B cell (primary cell): ENCODE measurements around the gene CNTN4. TPM values are rescaled to one million over a fixed set of nuclear protein-coding genes. Genes with fewer than 3 reads are reported as not detected.

Source experiments
- ATAC-seq: fragments of 200-7000 bp; cut with Tn5 transposase; one replicate; pipeline ENCODE4 v1.10.0; 2021; ENCODE audit warnings: low read depth, mild to moderate bottlenecking, moderate number of reproducible peaks, moderate library complexity
- CTCF ChIA-PET: fragments of 350-600 bp; sonication (Branson Sonifier 250); formaldehyde crosslinking; loops from one replicate; lab custom pipeline; 2021; ENCODE audit warnings: antibody characterized with exemption, inconsistent platforms; lab: Charles Lee
- POLR2A ChIA-PET: fragments of 350-600 bp; sonication (Branson Sonifier 250); formaldehyde crosslinking; loops from one replicate; lab custom pipeline; 2021; ENCODE audit warnings: antibody characterized with exemption; lab: Charles Lee
- DNase-seq: peaks from one replicate; pipeline ENCODE4 v3.0.0; 2013
- H2AFZ ChIP-seq: 2 replicates; pipeline ENCODE4 v1.6.1; 2012; ENCODE audit warnings: mild to moderate bottlenecking, low read depth, low read length; ENCODE audit not compliant: insufficient read depth, poor library complexity, severe bottlenecking
- H3K27ac ChIP-seq, 2 donors: 1 replicate in 1 of 2; 2 replicates in 1 of 2; pipeline ENCODE4 v1.5.1; 2012 to 2013; ENCODE audit warnings: low read length in 2 of 2, mild to moderate bottlenecking in 2 of 2, moderate library complexity in 1 of 2
- H3K27me3 ChIP-seq, 4 experiments: fragments of 200-600 bp in 1 of 4; sonication (generic) in 1 of 4; replicated peaks in 1 of 4; 1 replicate in 2 of 4; 2 replicates in 2 of 4; pipeline versions ENCODE4 v1.6.1 to v1.7.0; 2013 to 2016; ENCODE audit warnings: low read length in 3 of 4, mild to moderate bottlenecking in 2 of 4, mixed read lengths in 1 of 4, moderate library complexity in 1 of 4; ENCODE audit not compliant: insufficient read depth in 4 of 4, control insufficient read depth in 3 of 4; ENCODE audit errors: control extremely low read depth in 1 of 4
- H3K36me3 ChIP-seq, 2 experiments: replicated peaks in 1 of 2; 1 replicate in 1 of 2; 2 replicates in 1 of 2; pipeline versions ENCODE4 v1.6.1 to v1.7.1; 2013; ENCODE audit warnings: low read length in 1 of 2; ENCODE audit not compliant: insufficient read depth in 2 of 2, control insufficient read depth in 1 of 2; ENCODE audit errors: control extremely low read depth in 1 of 2, extremely low read depth in 1 of 2
- H3K4me1 ChIP-seq, 2 donors: fragments of 200-600 bp in 1 of 2; sonication (generic) in 1 of 2; 1 replicate in 1 of 2; 2 replicates in 1 of 2; pipeline versions ENCODE4 v1.5.1 to v1.6.1; 2013 to 2017; ENCODE audit warnings: low read length in 2 of 2; ENCODE audit not compliant: control insufficient read depth in 2 of 2, insufficient read depth in 2 of 2
- H3K4me2 ChIP-seq: replicated peaks from 2 replicates; pipeline ENCODE3; 2012; ENCODE audit warnings: mild to moderate bottlenecking, low read depth, low read length; ENCODE audit not compliant: poor library complexity, severe bottlenecking
- H3K4me3 ChIP-seq, 5 experiments: fragments of 200-600 bp in 1 of 5; sonication (generic) in 1 of 5; 1 replicate in 3 of 5; 2 replicates in 2 of 5; pipeline versions ENCODE4 v1.5.1 to v1.7.0; 2011 to 2016; ENCODE audit warnings: low read length in 4 of 5, mild to moderate bottlenecking in 4 of 5, low read depth in 2 of 5, control low read depth in 1 of 5, moderate library complexity in 1 of 5; ENCODE audit not compliant: insufficient read depth in 1 of 5; ENCODE audit errors: control extremely low read depth in 1 of 5, extremely low read depth in 1 of 5
- H3K79me2 ChIP-seq: fragments of 200-600 bp; sonication (generic); one replicate; pipeline ENCODE4 v1.6.0; 2016; ENCODE audit warnings: low read length; ENCODE audit not compliant: control insufficient read depth, insufficient read depth
- H3K9ac ChIP-seq: fragments of 200-600 bp; sonication (generic); 2 replicates; pipeline ENCODE4 v1.6.1; 2017; ENCODE audit warnings: mild to moderate bottlenecking, low read length, moderate library complexity
- H3K9me3 ChIP-seq, 3 donors: one replicate each; pipeline versions ENCODE4 v1.6.1 to v1.7.1; 2013; ENCODE audit warnings: low read length in 2 of 3; ENCODE audit not compliant: control insufficient read depth in 2 of 3, insufficient read depth in 1 of 3; ENCODE audit errors: control extremely low read depth in 1 of 3
- H4K20me1 ChIP-seq: 2 replicates; pipeline ENCODE4 v1.6.0; 2012; ENCODE audit warnings: mild to moderate bottlenecking, low read length; ENCODE audit not compliant: insufficient read depth, control insufficient read depth, poor library complexity, severe bottlenecking
- H3K27ac Mint-ChIP-seq: one replicate; pipeline ENCODE4 v1.8.0; 2021; ENCODE audit warnings: mixed read lengths
- H3K27me3 Mint-ChIP-seq: one replicate; pipeline ENCODE4 v1.8.0; 2021; ENCODE audit warnings: mixed read lengths
- H3K4me1 Mint-ChIP-seq: one replicate; pipeline ENCODE4 v1.8.0; 2021; ENCODE audit warnings: mixed read lengths
- H3K4me3 Mint-ChIP-seq: one replicate; pipeline ENCODE4 v1.8.0; 2021; ENCODE audit warnings: mixed read lengths
- H3K9me3 Mint-ChIP-seq: one replicate; pipeline ENCODE4 v1.8.0; 2022; ENCODE audit warnings: mixed read lengths; ENCODE audit not compliant: insufficient read depth
- EZH2 ChIP-seq: IDR thresholded peaks from 2 replicates; pipeline ENCODE4 v1.6.1; 2012; ENCODE audit warnings: borderline replicate concordance, low read depth, mild to moderate bottlenecking, moderate library complexity, low read length; ENCODE audit not compliant: insufficient read depth, poor library complexity, severe bottlenecking
- WGBS: methylation state at CpG from one replicate; pipeline ENCODE4 v1.1.5; 2013; ENCODE audit warnings: missing lambda C conversion rate; ENCODE audit not compliant: insufficient coverage; 5-methylcytosine and 5-hydroxymethylcytosine counted together
- intact Hi-C: fragments of 100-400 bp; cut with micrococcal nuclease; formaldehyde crosslinking; loops from one replicate; pipeline ENCODE4 v1.10.0; 2022
- polyA plus RNA-seq: library from polyadenylated mRNA; depleted of rRNA; stranded (reverse); fragments of >200 nt; gene quantifications from 2 replicates; pipeline ENCODE4 v1.2.3, GENCODE V29; 2012
- total RNA-seq, 2 donors: library from RNA; stranded (reverse); fragments of 120-200 nt in 1 of 2; gene quantifications; 1 replicate in 1 of 2; 2 replicates in 1 of 2; pipeline versions ENCODE4 v1.2.3 to v1.2.4, GENCODE V29; 2013 to 2022
- TF ChIP-seq, protein P1 (sequence below): fragments of 200-600 bp; IDR thresholded peaks from one replicate; pipeline ENCODE4 v1.8.0; 2022; ENCODE audit warnings: antibody characterized with exemption, mild to moderate bottlenecking

The CNTN4 gene
- total and polyA plus RNA-seq, 2 donors (not counting 1 experiment from before 2014, with no cell fraction given): 0.05 TPM; not detected in 1

DNA sequence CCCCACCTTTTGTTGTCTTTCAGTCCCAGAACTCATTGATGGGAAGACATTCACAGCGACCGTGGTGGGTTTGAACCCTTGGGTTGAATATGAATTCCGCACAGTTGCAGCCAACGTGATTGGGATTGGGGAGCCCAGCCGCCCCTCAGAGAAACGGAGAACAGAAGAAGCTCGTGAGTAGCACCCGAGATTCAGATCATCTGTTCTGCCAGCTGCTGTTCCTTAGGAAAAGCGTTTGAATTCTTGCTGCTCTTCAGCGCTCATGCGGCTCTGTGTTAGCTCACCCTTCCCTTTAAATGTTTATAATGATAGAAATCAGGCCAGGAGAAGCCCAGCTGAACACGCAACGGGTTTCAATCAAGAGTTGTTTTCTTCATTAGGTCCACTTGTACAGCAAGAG, 938.5 kb downstream of the CNTN4 start:
- Mint-ChIP-seq H3K4me3 (no peak overlapping the region), H3K27ac (no peak overlapping the region), H3K9me3 (no peaks in the 10 kb centered on the region), H3K4me1 (no peaks in the 10 kb centered on the region), H3K27me3 (peaks cover 7% of the 10 kb centered on the region)
- 90% methylated on average over 11 of the region's 13 CpGs for WGBS
- no peak for DNase-seq
- Histone ChIP-seq H3K36me3 (no peaks in the 10 kb centered on the region), H3K9ac (no peak overlapping the region), H3K4me2 (no peak overlapping the region), H3K4me3 (no peak overlapping the region), H3K4me1 (no peaks in the 10 kb centered on the region), H2AFZ (no peak overlapping the region), H3K79me2 (no peaks in the 10 kb centered on the region), H3K9me3 (no peaks in the 10 kb centered on the region), H3K27me3 (no peaks in the 10 kb centered on the region), H4K20me1 (no peaks in the 10 kb centered on the region), H3K27ac (no peak overlapping the region)
- CTCF ChIA-PET: no interaction called here
- intact Hi-C loops: no loop called here
- ATAC-seq: no peak
- TF ChIP-seq, protein P1, sequence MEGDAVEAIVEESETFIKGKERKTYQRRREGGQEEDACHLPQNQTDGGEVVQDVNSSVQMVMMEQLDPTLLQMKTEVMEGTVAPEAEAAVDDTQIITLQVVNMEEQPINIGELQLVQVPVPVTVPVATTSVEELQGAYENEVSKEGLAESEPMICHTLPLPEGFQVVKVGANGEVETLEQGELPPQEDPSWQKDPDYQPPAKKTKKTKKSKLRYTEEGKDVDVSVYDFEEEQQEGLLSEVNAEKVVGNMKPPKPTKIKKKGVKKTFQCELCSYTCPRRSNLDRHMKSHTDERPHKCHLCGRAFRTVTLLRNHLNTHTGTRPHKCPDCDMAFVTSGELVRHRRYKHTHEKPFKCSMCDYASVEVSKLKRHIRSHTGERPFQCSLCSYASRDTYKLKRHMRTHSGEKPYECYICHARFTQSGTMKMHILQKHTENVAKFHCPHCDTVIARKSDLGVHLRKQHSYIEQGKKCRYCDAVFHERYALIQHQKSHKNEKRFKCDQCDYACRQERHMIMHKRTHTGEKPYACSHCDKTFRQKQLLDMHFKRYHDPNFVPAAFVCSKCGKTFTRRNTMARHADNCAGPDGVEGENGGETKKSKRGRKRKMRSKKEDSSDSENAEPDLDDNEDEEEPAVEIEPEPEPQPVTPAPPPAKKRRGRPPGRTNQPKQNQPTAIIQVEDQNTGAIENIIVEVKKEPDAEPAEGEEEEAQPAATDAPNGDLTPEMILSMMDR: no peak
- TF ChIP-seq EZH2: no peak
- POLR2A ChIA-PET: no interaction called here

DNA sequence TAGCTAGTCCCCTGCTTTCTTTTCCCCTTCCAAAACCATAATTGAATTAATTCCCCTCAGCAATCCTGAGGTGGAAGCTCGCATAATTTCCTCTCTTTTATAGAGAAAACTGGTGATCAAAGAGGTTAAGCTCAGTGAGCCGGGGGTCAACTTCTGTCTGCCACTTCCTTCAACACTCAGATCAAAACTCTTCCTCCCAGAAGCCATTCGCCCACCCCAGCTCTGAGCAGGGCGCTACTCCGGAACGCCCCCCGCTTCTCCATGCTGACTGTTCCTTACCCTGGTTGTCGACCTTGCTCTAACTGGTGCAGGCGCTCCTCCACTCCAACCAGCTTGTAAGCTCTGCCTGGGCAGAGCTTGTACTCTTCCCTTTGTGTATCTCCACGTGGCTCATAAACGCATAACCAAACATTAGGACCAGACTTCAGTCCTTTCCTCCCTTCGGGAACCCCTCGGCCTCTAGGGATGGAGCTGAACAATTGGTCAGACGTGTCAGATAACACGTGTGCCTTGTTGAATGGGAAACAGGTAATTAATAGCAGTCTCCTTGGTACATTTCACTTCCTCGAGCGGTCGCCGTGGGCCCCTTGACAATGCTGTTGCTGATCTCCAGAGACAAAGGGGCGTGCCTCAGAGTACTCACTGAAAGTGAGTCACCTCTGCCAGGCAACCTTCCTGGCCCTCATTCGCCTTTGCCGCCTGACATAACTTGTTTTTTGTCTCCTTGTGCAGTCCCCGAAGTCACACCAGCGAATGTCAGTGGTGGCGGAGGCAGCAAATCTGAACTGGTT, 939.7 kb downstream of the CNTN4 start:
- no peak overlapping the region for H3K4me3 Mint-ChIP-seq
- Histone ChIP-seq H3K36me3 (no peaks in the 10 kb centered on the region), H3K27ac (no peak overlapping the region), H3K4me3 (no peak overlapping the region), H4K20me1 (no peaks in the 10 kb centered on the region), H3K9me3 (no peaks in the 10 kb centered on the region), H2AFZ (no peak overlapping the region), H3K27me3 (no peaks in the 10 kb centered on the region), H3K79me2 (no peaks in the 10 kb centered on the region), H3K4me2 (no peak overlapping the region), H3K9ac (no peak overlapping the region), H3K4me1 (no peaks in the 10 kb centered on the region)
- DNase-seq (no peak), ATAC-seq (no peak)
- CTCF ChIA-PET: no interaction called here
- H3K27me3 Mint-ChIP-seq: peaks cover 7% of the 10 kb centered on the region
- H3K27ac Mint-ChIP-seq: no peak overlapping the region
- H3K9me3 Mint-ChIP-seq: no peaks in the 10 kb centered on the region
- intact Hi-C loops: no loop called here
- no peaks in the 10 kb centered on the region for H3K4me1 Mint-ChIP-seq
- TF ChIP-seq, protein P1: no peak
- no peak for TF ChIP-seq EZH2
- POLR2A ChIA-PET: no interaction called here
- 84% methylated on average over 21 of the region's 25 CpGs for WGBS
